HepG2 (cell line): ENCODE data around the gene TNP1. TPM values are rescaled to one million over a fixed set of nuclear protein-coding genes. Genes with fewer than 3 reads are reported as not detected.

Source experiments
- ATAC-seq: fragments of 200-7000 bp; cut with Tn5 transposase; 3 replicates; pipeline ENCODE4 v1.9.1; 2020; ENCODE audit warnings: mild to moderate bottlenecking, moderate library complexity
- BruUV-seq: library from RNA; stranded (reverse); fragments of 400-500 nt; replicated peaks from 2 replicates; lab custom pipeline; 2021; lab: Mats Ljungman, UMichigan
- CTCF ChIA-PET: fragments of 300-600 bp; formaldehyde crosslinking; extraction: SDS; loops from one replicate; lab custom pipeline; 2021; ENCODE audit warnings: low total read pairs, inconsistent platforms, low intra/inter-chr PET ratio; lab: Yijun Ruan, JAX
- POLR2A ChIA-PET: fragments of 350-600 bp; sonication (Branson Sonifier 250); formaldehyde crosslinking; loops from one replicate; lab custom pipeline; 2020; ENCODE audit warnings: antibody characterized with exemption, inconsistent platforms; lab: Yijun Ruan, JAX
- DNase-seq: peaks from one replicate; pipeline ENCODE4 v3.0.0-alpha.2; 2015; ENCODE audit warnings: low spot score
- FAIRE-seq: peaks from 3 replicates; lab custom pipeline; 2011; peaks lifted over from hg19 to GRCh38; lab: Jason Lieb, UNC
- H2AFZ ChIP-seq: one replicate; pipeline ENCODE4 v1.6.1; 2011; ENCODE audit warnings: low read length, inconsistent platforms
- H3K27ac ChIP-seq: fragments of 300-600 bp; 3 replicates; pipeline ENCODE4 v1.8.0; 2011; ENCODE audit warnings: mixed run types, mild to moderate bottlenecking, mixed read lengths, low read length, inconsistent platforms; ENCODE audit not compliant: insufficient read depth; ENCODE audit errors: extremely low read length
- H3K27me3 ChIP-seq, 2 experiments: fragments of 200-600 bp in 1 of 2; 2 replicates in 1 of 2; 3 replicates in 1 of 2; pipeline versions ENCODE4 v1.6.0 to v1.8.0; 2011; ENCODE audit warnings: low read length in 2 of 2, mild to moderate bottlenecking in 2 of 2, moderate library complexity in 2 of 2, inconsistent platforms in 1 of 2; ENCODE audit not compliant: insufficient read depth in 2 of 2, control insufficient read depth in 1 of 2
- H3K36me3 ChIP-seq, 2 experiments: fragments of 200-600 bp in 1 of 2; replicated peaks in 1 of 2; 2 replicates in 1 of 2; 3 replicates in 1 of 2; pipeline versions ENCODE4 v1.5.1 to v1.8.0; 2011; ENCODE audit warnings: low read length in 2 of 2, inconsistent platforms in 1 of 2; ENCODE audit not compliant: insufficient read depth in 2 of 2, control insufficient read depth in 1 of 2
- H3K4me1 ChIP-seq: 2 replicates; pipeline ENCODE4 v1.5.1; 2012; ENCODE audit warnings: low read length, inconsistent platforms; ENCODE audit not compliant: insufficient read depth
- H3K4me2 ChIP-seq: 2 replicates; pipeline ENCODE4 v1.6.0; 2011; ENCODE audit warnings: low read depth, low read length, inconsistent platforms
- H3K4me3 ChIP-seq, 3 experiments: fragments of 200-600 bp in 1 of 3; sonication (generic), shearing (Covaris generic) in 1 of 3; replicated peaks in 1 of 3; 2 replicates each; pipeline ENCODE4 v1.5.1; 2011 to 2016; ENCODE audit warnings: low read length in 3 of 3, inconsistent platforms in 2 of 3, low read depth in 2 of 3, mild to moderate bottlenecking in 2 of 3, control low read depth in 1 of 3, mixed read lengths in 1 of 3; ENCODE audit not compliant: insufficient read depth in 1 of 3
- H3K79me2 ChIP-seq: one replicate; pipeline ENCODE4 v1.6.1; 2011; ENCODE audit warnings: low read length, inconsistent platforms; ENCODE audit not compliant: insufficient read depth
- H3K9ac ChIP-seq: 2 replicates; pipeline ENCODE4 v1.6.0; 2011; ENCODE audit warnings: mild to moderate bottlenecking, low read depth, low read length, inconsistent platforms; ENCODE audit not compliant: insufficient read depth
- H3K9me3 ChIP-seq: 2 replicates; pipeline ENCODE4 v1.5.1; 2012; ENCODE audit warnings: mild to moderate bottlenecking, low read length
- H4K20me1 ChIP-seq: 2 replicates; pipeline ENCODE4 v1.6.0; 2011; ENCODE audit warnings: inconsistent platforms, mild to moderate bottlenecking, low read length, moderate library complexity; ENCODE audit not compliant: insufficient read depth
- ARNTL ChIP-seq: sonication (generic); formaldehyde crosslinking; IDR thresholded peaks from 2 replicates; pipeline ENCODE4 v1.4.0; 2020; ENCODE audit warnings: mild to moderate bottlenecking, missing genetic modification reagents
- GABPB1 ChIP-seq: IDR thresholded peaks from 2 replicates; pipeline ENCODE4 v1.6.1; 2016; ENCODE audit warnings: mild to moderate bottlenecking, missing genetic modification reagents, moderate library complexity, missing compliant biosample characterization
- ZNF670 ChIP-seq: sonication (generic); formaldehyde crosslinking; IDR thresholded peaks from 2 replicates; pipeline ENCODE4 v1.8.0; 2022; ENCODE audit warnings: mild to moderate bottlenecking, missing genetic modification reagents, borderline replicate concordance
- WGBS: methylation state at CpG from one replicate; pipeline ENCODE4 v1.1.6; 2017; ENCODE audit warnings: low lambda C conversion rate; 5-methylcytosine and 5-hydroxymethylcytosine counted together
- in situ Hi-C: cut with HindIII; loops from 2 replicates; pipeline ENCODE4 v1.10.0; 2017; ENCODE audit warnings: low pct_unique_long_range_greater_than_20kb; ENCODE audit not compliant: extremely low pct_ligation_motif_present
- intact Hi-C: fragments of 100-400 bp; cut with micrococcal nuclease; formaldehyde crosslinking; loops from one replicate; pipeline ENCODE4 v1.10.0; 2022; ENCODE audit not compliant: unreplicated experiment
- polyA plus RNA-seq, 8 experiments: library from polyadenylated mRNA; depleted of rRNA in 3 of 8; stranded (reverse) in 7 of 8; unstranded in 1 of 8; fragments of >200 nt; fragmentation: Illumina TruSeq in 4 of 8; extraction: Trizol in 4 of 8; gene quantifications; 2 replicates each; pipeline versions ENCODE4 v1.2.1 to v1.2.3, GENCODE V29; 2011 to 2016; ENCODE audit warnings: low read depth in 4 of 8, missing spikeins in 1 of 8, mixed read lengths in 1 of 8; ENCODE audit not compliant: insufficient read depth in 1 of 8
- total RNA-seq, 5 experiments: library from RNA; depleted of rRNA; stranded (reverse); fragments of >200 nt; fragmentation: Illumina TruSeq; extraction: Trizol; gene quantifications; 2 replicates each; pipeline ENCODE4 v1.2.3, GENCODE V29; 2016; ENCODE audit warnings: low read depth in 1 of 5
- TF ChIP-seq, protein P1 (sequence below): sonication (generic); formaldehyde crosslinking; IDR thresholded peaks from 2 replicates; pipeline ENCODE4 v1.4.0; 2020; ENCODE audit warnings: missing genetic modification reagents, mild to moderate bottlenecking, borderline replicate concordance
- TF ChIP-seq, protein P2 (sequence below): sonication (generic); formaldehyde crosslinking; IDR thresholded peaks from 2 replicates; pipeline ENCODE4 v1.5.0; 2020; ENCODE audit warnings: mild to moderate bottlenecking, low read depth, missing genetic modification reagents, borderline replicate concordance

Gene TNP1
- total and polyA plus RNA-seq, 2 of the 13 experiments (the other 11 are each of a cell fraction or from before 2014, with no cell fraction given) = not detected

DNA sequence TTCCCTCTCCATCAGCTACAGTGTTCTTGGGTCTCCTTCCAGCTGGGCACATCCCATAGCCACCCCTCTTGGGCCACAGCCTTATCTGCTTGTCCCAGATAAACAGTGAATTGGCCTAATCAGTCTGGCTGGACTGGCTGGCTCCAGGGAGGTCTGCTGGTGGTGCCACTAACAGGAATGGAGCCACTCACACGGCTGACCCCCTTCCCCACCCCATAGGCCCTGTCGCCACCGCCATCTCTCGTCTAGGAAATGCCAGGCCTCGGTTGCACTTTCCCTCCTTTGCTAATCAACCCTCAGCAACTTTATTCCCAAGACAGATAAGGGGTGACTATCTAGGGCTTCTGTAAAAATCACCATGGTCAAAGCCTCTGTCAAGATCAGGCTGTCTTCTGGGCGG lies 23.0 kb upstream of the TNP1 start (continued):
- TF ChIP-seq, protein P1, sequence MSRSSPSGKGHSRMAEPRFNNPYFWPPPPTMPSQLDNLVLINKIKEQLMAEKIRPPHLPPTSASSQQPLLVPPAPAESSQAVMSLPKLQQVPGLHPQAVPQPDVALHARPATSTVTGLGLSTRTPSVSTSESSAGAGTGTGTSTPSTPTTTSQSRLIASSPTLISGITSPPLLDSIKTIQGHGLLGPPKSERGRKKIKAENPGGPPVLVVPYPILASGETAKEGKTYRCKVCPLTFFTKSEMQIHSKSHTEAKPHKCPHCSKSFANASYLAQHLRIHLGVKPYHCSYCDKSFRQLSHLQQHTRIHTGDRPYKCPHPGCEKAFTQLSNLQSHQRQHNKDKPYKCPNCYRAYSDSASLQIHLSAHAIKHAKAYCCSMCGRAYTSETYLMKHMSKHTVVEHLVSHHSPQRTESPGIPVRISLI = no peak
- TF ChIP-seq GABPB1 (CRISPR knock-in tag) = no peak

DNA sequence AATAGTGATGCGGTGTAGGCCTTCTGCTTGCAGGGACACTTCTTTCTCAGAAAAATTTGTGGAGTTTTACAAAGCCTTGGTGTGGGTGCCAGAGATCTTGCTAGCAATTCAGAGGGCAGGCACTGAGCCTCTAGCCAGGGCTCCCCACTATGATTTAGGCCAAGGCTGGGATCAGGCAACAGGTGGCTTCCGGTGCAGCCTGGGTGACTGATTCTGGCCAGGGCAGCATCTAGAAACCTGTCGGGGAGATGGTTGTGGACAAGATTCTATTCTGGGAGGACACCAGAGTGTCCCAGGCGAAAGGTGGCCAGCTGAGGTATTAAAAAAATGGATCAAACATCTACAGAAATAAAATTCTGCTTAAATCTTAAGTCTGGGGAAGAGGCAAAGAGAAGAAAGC lies 21.5 kb upstream of the TNP1 start:
- Histone ChIP-seq H3K4me1 (peaks cover 7% of the 10 kb centered on the region; the same call in 1 of the 2 replicates), H3K27me3 (peaks cover 0 to 11% of the 10 kb centered on the region in 2 experiments; a peak in 2 of 5 replicates), H2AFZ (no peak overlapping the region), H3K36me3 (no peaks in the 10 kb centered on the region), H3K9ac (no peak overlapping the region), H3K27ac (no peak overlapping the region), H4K20me1 (no peaks in the 10 kb centered on the region), H3K4me2 (no peak overlapping the region), H3K4me3 (no peak overlapping the region), H3K79me2 (no peaks in the 10 kb centered on the region), H3K9me3 (no peaks in the 10 kb centered on the region)
- ChIA-PET CTCF (no interaction called here), POLR2A (no interaction called here)
- in situ Hi-C loops (no loop called here), intact Hi-C loops (no loop called here)
- FAIRE-seq = no peak
- no peak for DNase-seq
- TF ChIP-seq, protein P2, sequence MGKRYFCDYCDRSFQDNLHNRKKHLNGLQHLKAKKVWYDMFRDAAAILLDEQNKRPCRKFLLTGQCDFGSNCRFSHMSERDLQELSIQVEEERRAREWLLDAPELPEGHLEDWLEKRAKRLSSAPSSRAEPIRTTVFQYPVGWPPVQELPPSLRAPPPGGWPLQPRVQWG = no peak
- ATAC-seq = no peak
- WGBS = 68% methylated on average over 4 of the region's 4 CpGs
- BruUV-seq = no TSS peak

DNA sequence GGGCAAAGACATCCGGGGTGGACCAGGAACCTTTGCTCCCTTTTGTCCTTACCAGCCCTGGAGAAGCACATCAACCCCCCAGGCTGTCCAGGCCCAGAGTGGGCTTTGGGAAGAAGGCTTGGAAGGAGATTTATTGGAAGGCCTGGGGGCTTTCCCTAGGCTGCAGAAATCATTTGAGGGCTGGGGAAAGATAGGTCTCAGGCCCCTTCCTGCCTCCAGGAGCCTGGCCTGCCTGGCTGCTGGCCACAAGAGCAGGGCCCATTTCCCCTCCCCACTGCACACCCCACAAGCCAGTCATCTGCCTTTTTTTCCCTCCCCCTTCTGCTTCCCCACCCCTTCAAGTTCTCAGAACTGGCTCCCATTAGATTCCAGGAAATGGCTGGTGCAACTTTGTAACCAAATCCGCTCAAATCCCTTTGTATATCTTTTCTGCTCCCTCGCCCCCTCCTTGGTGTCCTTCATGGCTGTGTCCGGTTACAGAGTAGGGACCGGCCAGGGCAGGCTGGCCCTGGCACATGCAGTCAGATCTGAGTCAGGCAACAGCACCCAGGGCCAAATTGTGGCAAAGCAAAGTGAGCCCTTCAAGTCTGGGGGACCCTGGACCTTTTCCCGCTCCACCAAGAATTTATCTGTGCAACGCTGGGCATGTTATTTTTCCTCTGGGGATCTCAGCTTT lies 20.8 kb upstream of the TNP1 start:
- Histone ChIP-seq H3K27ac (no peak overlapping the region), H3K4me2 (no peak overlapping the region), H3K27me3 (peaks cover 0 to 11% of the 10 kb centered on the region in 2 experiments; a peak in 2 of 5 replicates), H3K4me1 (peaks cover 13% of the 10 kb centered on the region; the same call in 1 of the 2 replicates), H4K20me1 (no peaks in the 10 kb centered on the region), H3K79me2 (no peaks in the 10 kb centered on the region), H3K4me3 (no peak overlapping the region), H2AFZ (no peak overlapping the region), H3K9ac (no peak overlapping the region), H3K36me3 (no peaks in the 10 kb centered on the region), H3K9me3 (no peaks in the 10 kb centered on the region)
- ChIA-PET POLR2A (no interaction called here), CTCF (no interaction called here)
- TF ChIP-seq ARNTL (CRISPR knock-in tag) (no peak), ZNF670 (no peak)
- no TSS peak for BruUV-seq
- intact Hi-C loops (no loop called here), in situ Hi-C loops (no loop called here)
- ATAC-seq (no peak), DNase-seq (no peak), FAIRE-seq (no peak)
- WGBS = 39% methylated on average over 7 of the region's 7 CpGs
